Stimulated activated CD8-positive, alpha-beta memory T cell treated with anti-CD3 and anti-CD28 coated beads, Interleukin-4, amount 100 ng/mL, for 48 hours (primary cell): ENCODE data around the gene LXN.

ENCODE experiments used
- DNase-seq: peaks from one replicate; pipeline ENCODE4 v3.0.0-alpha.2; 2020

The LXN gene

GRCh38 chr3:158668506-158668905 lies 3.9 kb downstream of the LXN start:
- no peak for DNase-seq

GRCh38 chr3:158666416-158666815 lies 6.0 kb downstream of the LXN start:
- no peak for DNase-seq

GRCh38 chr3:158663832-158664231 lies 8.6 kb downstream of the LXN start:
- DNase-seq: no peak

- no peak for DNase-seq
Measured at GRCh38 chr3:158663246-158663645, 9.2 kb downstream of the LXN start.

GRCh38 chr3:158660711-158661110 lies 11.7 kb downstream of the LXN start:
- DNase-seq: no peak

- DNase-seq: peak; percentile 60
Measured at GRCh38 chr3:158659454-158660237, 12.8 kb downstream of the LXN start.

- DNase-seq: no peak
Measured at GRCh38 chr3:158658889-158659288, 13.6 kb downstream of the LXN start.

- no peak for DNase-seq
Measured at GRCh38 chr3:158652463-158652862, 20.0 kb downstream of the LXN start.

GRCh38 chr3:158651192-158651591 lies 21.3 kb downstream of the LXN start:
- no peak for DNase-seq

- DNase-seq: no peak
Measured at GRCh38 chr3:158649791-158650190, 22.7 kb downstream of the LXN start.

- peak; percentile 88 for DNase-seq
Measured at GRCh38 chr3:158644345-158644908, 28.0 kb downstream of the LXN start, which contains the start of gene GFM1. Gene GFM1, plus strand, starts transcription at chr3:158644527. Its CDS starts 108 bp downstream, at chr3:158644635.

- no peak for DNase-seq
Measured at GRCh38 chr3:158642474-158643210, 29.8 kb downstream of the LXN start.

GRCh38 chr3:158642005-158642404 lies 30.4 kb downstream of the LXN start:
- DNase-seq: no peak

- DNase-seq: no peak
Measured at GRCh38 chr3:158640646-158641045, 31.8 kb downstream of the LXN start.

- DNase-seq: no peak
Measured at GRCh38 chr3:158631981-158632380, 40.5 kb downstream of the LXN start.

GRCh38 chr3:158625881-158626280 lies 46.6 kb downstream of the LXN start:
- DNase-seq: no peak

GRCh38 chr3:158617982-158618875 lies 54.2 kb downstream of the LXN start:
- no peak for DNase-seq
